Measurements from ENCODE around the gene ZFY. TPM values are rescaled to one million over a fixed set of nuclear protein-coding genes. Genes with fewer than 3 reads are reported as not detected.
"Not testable (repeated sequence)": the region's sequence is repeated elsewhere in the genome, so short reads cannot be mapped to it uniquely, and the experiment has no call there.

ZFY gene
- polyA plus RNA-seq, 3 donors from 2014 or later: not detected

DNA sequence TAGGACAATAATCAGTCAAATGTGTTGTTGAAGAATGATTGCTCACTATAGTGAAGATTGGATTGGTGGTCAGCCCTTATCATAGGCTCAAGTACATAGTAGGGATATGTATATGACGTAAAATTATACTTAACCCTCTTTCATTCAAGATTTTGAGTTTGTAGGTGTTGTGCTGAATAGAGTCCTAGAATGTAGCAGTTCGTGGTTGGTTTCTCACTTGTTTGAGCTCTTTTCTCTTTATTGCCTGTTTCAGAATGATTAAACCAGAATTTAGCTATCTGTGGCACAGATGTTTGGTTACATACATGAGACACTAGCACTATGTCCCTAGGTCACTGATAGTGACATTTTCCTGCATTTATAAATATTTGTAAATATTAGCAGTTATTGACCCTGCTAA lies 15.5 kb downstream of the ZFY start:
- Mint-ChIP-seq H3K9me3 (no peaks in the 10 kb centered on the region), H3K36me3 (peaks cover 0 to 3% (median 0%) of the 10 kb centered on the region in 3 donors), H3K27ac (no peak overlapping the region), H3K4me3 (no peak overlapping the region), H3K4me1 (no peaks in the 10 kb centered on the region), H3K27me3 (ENCODE audit: low read depth in 3 of 3) (peaks cover 0 to 1% (median 0%) of the 10 kb centered on the region in 3 donors)
- DNase-seq: no peak

DNA sequence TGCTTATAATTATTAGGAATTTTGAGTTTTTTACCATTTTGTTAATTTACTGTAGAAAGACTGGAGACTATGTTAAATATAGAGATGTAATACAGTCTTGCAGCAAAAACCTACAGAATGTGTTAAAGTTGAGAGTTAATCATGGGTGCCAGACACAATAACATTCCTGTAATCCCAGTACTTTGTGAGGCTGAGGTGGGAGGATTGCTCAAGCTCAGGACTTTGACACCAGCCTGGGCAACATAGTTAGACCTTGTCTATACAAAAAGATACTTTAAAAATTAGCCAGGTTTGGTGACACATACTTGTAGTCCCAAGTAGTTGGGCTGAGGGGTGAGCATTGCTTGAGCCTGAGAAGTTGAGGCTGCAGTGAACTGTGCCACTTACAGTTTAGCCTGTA lies 17.7 kb downstream of the ZFY start:
- no peak overlapping the region for H3K27ac Mint-ChIP-seq
- peaks cover 0 to 4% (median 0%) of the 10 kb centered on the region in 3 donors for H3K27me3 Mint-ChIP-seq (ENCODE audit: low read depth in 3 of 3)
- no peaks in the 10 kb centered on the region for H3K9me3 Mint-ChIP-seq
- H3K36me3 Mint-ChIP-seq: peaks cover 0 to 3% (median 0%) of the 10 kb centered on the region in 3 donors
- no peaks in the 10 kb centered on the region for H3K4me1 Mint-ChIP-seq
- no peak for DNase-seq
- no peak overlapping the region for H3K4me3 Mint-ChIP-seq

DNA sequence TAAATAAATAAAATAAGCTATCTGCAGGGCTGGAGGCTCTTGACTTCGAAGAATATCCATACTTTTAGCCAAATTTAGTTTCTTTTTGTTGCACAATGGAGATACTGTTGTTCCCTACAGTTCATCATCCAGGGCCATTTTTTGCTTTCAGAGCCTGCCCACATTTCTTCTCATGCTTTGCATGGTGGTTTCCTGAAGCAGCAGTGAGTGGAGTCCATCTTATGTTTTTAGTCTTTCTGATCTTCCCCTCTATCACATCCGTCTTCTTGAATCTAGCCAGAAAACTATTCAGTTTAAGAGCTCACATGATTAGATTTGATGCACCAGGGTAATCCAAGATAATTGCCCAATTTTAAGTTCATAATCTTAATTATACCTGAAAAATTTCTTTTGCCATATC lies 19.6 kb downstream of the ZFY start:
- no peak overlapping the region for H3K4me3 Mint-ChIP-seq
- no peaks in the 10 kb centered on the region for H3K4me1 Mint-ChIP-seq
- peaks cover 0 to 3% (median 0%) of the 10 kb centered on the region in 3 donors for H3K36me3 Mint-ChIP-seq
- no peaks in the 10 kb centered on the region for H3K9me3 Mint-ChIP-seq
- no peak overlapping the region for H3K27ac Mint-ChIP-seq
- no peak for DNase-seq
- peaks cover 0 to 4% (median 0%) of the 10 kb centered on the region in 3 donors for H3K27me3 Mint-ChIP-seq (ENCODE audit: low read depth in 3 of 3)

DNA sequence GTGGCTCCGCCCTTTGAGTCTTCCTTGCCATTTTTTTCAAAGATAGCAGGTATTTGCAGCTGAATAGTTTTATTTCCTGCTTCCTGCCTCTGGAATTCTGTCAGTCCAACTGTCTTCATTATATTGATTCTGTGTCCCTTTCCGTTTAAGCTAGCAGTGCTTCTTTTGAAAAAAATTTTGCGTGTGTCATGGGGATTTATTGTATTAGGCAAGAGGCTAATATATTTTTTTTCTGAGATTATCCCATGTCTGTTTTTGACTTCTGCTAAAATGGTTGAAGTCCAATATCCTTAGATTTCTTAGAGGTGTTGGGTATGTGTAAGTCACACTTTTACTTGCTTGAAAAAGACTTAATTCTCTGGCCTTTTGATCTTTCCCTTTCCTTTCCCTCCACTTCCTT lies 20.4 kb downstream of the ZFY start:
- no peak for DNase-seq
- Mint-ChIP-seq H3K4me3 (no peak overlapping the region), H3K4me1 (no peaks in the 10 kb centered on the region), H3K27ac (no peak overlapping the region), H3K27me3 (ENCODE audit: low read depth in 3 of 3) (peaks cover 0 to 4% (median 0%) of the 10 kb centered on the region in 3 donors), H3K36me3 (peaks cover 0 to 3% (median 0%) of the 10 kb centered on the region in 3 donors), H3K9me3 (no peaks in the 10 kb centered on the region)

DNA sequence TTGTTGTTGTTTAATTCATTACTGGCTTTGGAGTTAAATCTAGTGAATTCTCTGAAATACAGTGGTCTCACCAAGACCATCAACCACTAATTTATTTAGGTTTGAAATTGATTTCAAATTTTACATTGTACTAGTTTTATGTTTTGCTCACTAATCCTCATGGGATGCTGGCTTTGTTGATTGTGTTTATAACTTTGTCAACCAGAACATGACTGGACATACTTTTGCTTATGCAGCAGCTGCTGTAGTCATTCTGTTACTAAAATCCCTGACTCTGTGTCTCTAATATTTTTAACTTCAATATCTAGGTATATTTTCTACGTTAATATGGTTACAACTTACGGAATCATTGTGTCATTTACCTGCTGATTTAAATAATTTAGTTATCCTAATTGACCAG lies 26.9 kb downstream of the ZFY start:
- no peak overlapping the region for H3K4me3 Mint-ChIP-seq
- no peaks in the 10 kb centered on the region for H3K27me3 Mint-ChIP-seq (ENCODE audit: low read depth in 3 of 3)
- no peak overlapping the region for H3K27ac Mint-ChIP-seq
- H3K36me3 Mint-ChIP-seq: peaks cover 0 to 2% (median 0%) of the 10 kb centered on the region in 3 donors
- no peaks in the 10 kb centered on the region for H3K9me3 Mint-ChIP-seq
- H3K4me1 Mint-ChIP-seq: no peaks in the 10 kb centered on the region
- DNase-seq: no peak

DNA sequence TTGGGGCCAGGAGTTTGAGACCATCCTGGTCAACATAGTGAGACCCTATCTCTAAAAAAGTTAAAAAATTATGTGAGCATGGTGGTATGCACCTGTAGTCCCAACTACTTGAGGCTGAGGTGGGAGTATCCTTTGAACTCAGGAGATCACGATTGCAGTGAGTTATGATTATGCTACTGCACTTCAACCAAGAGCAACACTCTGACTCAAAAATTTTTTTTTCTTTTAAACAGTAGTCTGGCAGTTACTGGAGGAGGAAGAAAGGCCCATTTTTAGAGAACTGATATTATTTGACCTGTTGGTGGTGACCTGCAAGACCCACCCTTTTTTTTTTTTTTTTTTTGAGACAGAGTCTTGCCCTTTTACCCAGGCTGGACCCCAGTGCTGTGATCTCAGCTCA lies 29.6 kb downstream of the ZFY start:
- Mint-ChIP-seq H3K27ac (no peak overlapping the region), H3K9me3 (no peaks in the 10 kb centered on the region), H3K36me3 (peaks cover 0 to 4% (median 0%) of the 10 kb centered on the region in 3 donors), H3K27me3 (ENCODE audit: low read depth in 3 of 3) (no peaks in the 10 kb centered on the region), H3K4me1 (no peaks in the 10 kb centered on the region), H3K4me3 (no peak overlapping the region)
- no peak for DNase-seq

DNA sequence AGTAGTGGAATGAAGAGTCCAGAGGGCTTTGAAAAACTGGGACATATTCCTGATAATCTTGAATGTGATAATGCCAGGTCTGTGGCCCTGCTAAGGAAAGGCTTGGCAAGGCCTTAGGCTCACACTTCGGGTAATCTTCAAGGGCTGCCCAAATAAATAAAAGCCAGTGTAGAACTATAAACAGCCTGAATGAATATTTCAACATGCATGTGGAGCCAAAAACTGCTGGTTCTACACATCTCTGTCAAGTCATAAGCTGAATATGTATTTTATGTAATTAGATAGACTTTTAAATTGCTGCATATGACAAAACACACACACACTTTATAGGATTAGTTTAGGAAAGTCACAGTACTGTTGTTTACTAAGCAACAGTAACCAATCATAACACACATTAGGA lies 30.4 kb downstream of the ZFY start:
- no peak for DNase-seq
- H3K27ac Mint-ChIP-seq: no peak overlapping the region
- no peaks in the 10 kb centered on the region for H3K9me3 Mint-ChIP-seq
- H3K27me3 Mint-ChIP-seq (ENCODE audit: low read depth in 3 of 3): no peaks in the 10 kb centered on the region
- no peaks in the 10 kb centered on the region for H3K4me1 Mint-ChIP-seq
- peaks cover 0 to 4% (median 0%) of the 10 kb centered on the region in 3 donors for H3K36me3 Mint-ChIP-seq
- no peak overlapping the region for H3K4me3 Mint-ChIP-seq

DNA sequence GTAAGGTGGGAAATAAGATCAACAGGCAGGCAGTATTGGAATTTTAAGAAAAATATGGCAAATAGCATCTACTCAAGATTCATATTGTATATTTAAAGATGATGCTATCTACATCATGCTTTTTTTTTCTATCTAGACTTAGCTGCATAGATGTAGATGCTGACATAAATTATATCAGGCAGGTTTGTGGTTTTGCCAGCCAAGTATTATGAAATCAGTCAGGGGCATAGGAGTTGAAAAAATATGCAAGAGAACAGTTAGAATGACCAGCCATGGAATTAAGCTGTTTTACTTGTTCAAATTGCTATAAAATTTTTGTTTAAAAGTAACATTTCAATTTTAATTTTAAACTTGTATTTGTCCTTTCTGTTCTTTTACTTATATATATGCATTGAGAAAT lies 34.4 kb downstream of the ZFY start:
- Mint-ChIP-seq H3K4me3 (no peak overlapping the region), H3K4me1 (no peaks in the 10 kb centered on the region), H3K36me3 (peaks cover 0 to 4% (median 0%) of the 10 kb centered on the region in 3 donors), H3K9me3 (no peaks in the 10 kb centered on the region), H3K27ac (peak overlapping the region in 1 of 6 donors; percentile 57), H3K27me3 (ENCODE audit: low read depth in 3 of 3) (no peaks in the 10 kb centered on the region)
- DNase-seq: no peak

DNA sequence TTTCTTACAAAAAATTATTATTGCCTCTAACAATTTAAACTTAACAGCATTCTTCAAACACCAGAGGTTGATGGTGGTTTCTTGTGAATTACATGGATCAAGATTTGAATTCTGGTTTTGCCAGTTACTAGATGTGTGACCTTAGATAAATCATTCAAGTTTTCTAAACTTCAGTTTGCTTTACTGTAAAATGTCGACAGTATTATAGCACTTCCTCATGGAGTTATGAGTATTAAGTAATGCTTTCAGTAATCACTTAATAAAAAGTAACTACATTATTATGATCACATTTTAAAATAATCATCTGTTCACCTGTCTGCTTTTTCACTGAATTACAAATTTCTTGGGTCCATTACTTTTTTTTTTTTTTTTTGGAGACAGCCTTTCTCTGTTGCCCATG lies 37.5 kb downstream of the ZFY start:
- DNase-seq: no peak
- Mint-ChIP-seq H3K4me1 (no peaks in the 10 kb centered on the region), H3K36me3 (peaks cover 0 to 10% (median 0%) of the 10 kb centered on the region in 3 donors)

DNA sequence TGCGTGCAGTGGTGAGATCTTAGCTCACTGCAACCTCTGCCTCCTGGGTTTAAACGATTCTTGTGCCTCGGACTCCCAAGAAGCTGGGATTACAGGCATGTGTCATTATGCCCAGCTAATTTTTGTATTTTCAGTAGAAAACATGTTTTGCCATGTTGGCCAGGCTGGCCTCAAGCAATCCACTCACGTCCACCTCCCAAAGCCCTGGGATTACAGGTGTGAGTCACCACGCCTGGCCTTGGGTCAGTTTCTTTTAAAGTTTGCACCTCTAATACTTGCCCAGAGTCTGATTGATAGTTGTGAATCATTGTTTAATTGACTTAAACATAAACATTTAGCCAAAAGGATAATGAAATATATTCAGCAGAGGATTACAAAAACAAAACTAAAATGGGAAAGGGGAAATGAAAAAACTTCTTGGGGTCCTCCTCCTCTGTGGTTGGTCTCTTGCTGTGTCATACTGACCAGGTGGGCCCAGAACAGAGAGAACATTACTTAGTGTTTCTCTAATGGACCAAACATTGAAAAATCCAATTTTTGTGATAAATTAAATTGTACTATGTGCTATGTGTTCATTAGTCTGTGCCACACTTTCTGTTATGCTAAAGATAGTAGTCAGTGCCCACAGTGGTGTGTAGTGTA lies 38.0 kb downstream of the ZFY start:
- Mint-ChIP-seq H3K4me1 (no peaks in the 10 kb centered on the region), H3K4me3 (no peak overlapping the region), H3K9me3 (no peaks in the 10 kb centered on the region), H3K27ac (no peak overlapping the region), H3K27me3 (ENCODE audit: low read depth in 3 of 3) (peaks cover 0 to 1% (median 0%) of the 10 kb centered on the region in 3 donors), H3K36me3 (peaks cover 0 to 10% (median 0%) of the 10 kb centered on the region in 3 donors)
- no peak for DNase-seq

More for the DNA sequence above, 37.5 kb downstream of the ZFY start:
- no peak overlapping the region for H3K27ac Mint-ChIP-seq
- no peaks in the 10 kb centered on the region for H3K9me3 Mint-ChIP-seq
- H3K4me3 Mint-ChIP-seq: no peak overlapping the region
- H3K27me3 Mint-ChIP-seq (ENCODE audit: low read depth in 3 of 3): peaks cover 0 to 1% (median 0%) of the 10 kb centered on the region in 3 donors

DNA sequence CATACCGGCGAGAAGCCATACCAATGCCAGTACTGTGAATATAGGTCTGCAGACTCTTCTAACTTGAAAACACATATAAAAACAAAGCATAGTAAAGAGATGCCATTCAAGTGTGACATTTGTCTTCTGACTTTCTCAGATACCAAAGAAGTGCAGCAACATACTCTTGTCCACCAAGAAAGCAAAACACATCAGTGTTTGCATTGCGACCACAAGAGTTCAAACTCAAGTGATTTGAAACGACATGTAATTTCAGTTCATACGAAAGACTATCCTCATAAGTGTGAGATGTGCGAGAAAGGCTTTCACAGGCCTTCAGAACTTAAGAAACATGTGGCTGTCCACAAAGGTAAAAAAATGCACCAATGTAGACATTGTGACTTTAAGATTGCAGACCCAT lies 44.1 kb downstream of the ZFY start:
- peaks cover 0 to 13% (median 0%) of the 10 kb centered on the region in 3 donors for H3K36me3 Mint-ChIP-seq

DNA sequence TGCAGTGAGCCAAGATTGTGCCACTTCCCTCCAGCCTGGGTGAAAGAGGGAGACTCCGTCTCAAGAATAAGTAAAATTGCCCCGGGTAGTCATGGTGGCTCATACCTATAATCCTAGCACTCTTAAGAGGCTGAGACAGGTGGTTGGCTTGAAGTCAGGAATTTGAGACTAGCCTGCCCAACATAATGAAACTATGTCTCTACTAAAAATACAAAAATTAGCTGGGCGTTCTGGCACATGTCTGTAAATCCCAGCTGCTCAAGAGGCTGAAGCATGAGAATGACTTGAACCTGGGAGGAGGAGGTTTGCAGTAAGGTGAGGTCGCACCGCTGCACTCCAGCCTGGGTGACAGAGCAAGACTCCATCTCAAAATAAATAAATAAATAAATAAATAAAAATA lies 49.3 kb downstream of the ZFY start:
- Mint-ChIP-seq H3K36me3 (no peaks in the 10 kb centered on the region), H3K27ac (no peak overlapping the region), H3K4me1 (no peaks in the 10 kb centered on the region), H3K27me3 (ENCODE audit: low read depth in 3 of 3) (no peaks in the 10 kb centered on the region), H3K4me3 (no peak overlapping the region), H3K9me3 (no peaks in the 10 kb centered on the region)
- no peak for DNase-seq

More for the DNA sequence above, 44.1 kb downstream of the ZFY start:
- Mint-ChIP-seq H3K9me3 (no peaks in the 10 kb centered on the region), H3K27ac (no peak overlapping the region), H3K4me1 (no peaks in the 10 kb centered on the region), H3K4me3 (no peak overlapping the region), H3K27me3 (ENCODE audit: low read depth in 3 of 3) (peaks cover 0 to 1% (median 0%) of the 10 kb centered on the region in 3 donors)
- no peak for DNase-seq

DNA sequence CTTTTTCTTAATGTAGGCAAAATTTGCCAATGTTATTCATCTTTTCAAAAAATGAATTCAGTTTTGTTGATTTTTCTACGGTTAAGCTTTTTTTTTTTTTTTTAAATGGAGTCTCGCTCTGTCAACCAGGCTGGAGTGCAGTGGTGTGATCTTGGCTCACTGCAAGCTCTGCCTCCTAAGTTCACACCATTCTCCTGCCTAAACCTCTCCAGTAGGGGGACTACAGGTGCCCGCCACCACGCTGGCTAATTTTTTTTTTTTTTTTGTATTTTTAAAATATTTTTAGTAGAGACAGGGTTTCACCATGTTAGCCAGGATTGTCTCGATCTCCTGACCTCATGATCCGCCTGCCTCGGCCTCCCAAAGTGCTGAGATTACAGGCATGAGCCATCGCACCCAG lies 52.0 kb downstream of the ZFY start:
- not testable (repeated sequence) for H3K27me3 Mint-ChIP-seq (ENCODE audit: low read depth in 3 of 3); H3K9me3 Mint-ChIP-seq; DNase-seq; H3K36me3 Mint-ChIP-seq; H3K27ac Mint-ChIP-seq; H3K4me3 Mint-ChIP-seq; H3K4me1 Mint-ChIP-seq

DNA sequence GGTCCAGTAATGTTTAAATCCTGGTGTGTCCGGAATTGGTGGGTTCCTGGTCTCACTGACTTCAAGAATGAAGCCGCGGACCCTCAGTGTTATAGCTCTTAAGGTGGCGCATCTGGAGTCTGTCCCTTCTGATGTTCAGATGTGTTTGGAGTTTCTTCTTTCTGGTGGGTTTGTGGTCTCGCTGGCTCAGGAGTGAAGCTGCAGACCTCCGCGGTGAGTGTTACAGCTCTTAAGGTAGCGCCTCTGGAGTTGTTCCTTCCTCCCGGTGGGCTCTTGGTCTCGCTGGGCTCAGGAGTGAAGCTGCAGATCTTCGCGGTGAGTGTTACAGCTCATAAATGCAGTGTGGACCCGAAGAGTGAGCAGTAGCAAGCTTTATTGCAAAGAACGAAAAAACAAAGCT lies 62.2 kb downstream of the ZFY start:
- H3K36me3 Mint-ChIP-seq; H3K4me1 Mint-ChIP-seq; H3K27ac Mint-ChIP-seq; H3K9me3 Mint-ChIP-seq; DNase-seq; H3K4me3 Mint-ChIP-seq; H3K27me3 Mint-ChIP-seq (ENCODE audit: low read depth in 3 of 3): not testable (repeated sequence)

DNA sequence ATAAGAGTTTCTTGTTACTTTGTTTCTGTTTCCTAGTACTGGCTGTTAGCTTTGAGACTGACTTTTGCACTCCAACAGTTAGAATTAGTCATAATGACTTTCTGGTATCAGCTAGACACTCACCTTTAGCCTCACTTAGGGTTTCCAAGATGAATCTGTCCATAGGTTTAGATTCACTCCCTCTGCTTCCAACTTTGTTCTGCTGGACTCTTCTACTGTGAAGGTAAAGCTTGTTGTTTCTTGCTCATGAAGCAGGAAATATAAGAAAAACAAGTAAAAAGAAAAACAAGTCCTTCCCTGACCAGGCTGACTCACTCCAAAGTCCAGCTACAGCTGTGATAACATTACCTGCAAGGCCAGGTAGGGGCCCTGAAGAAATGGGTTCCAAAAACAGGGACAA lies 67.0 kb downstream of the ZFY start:
- peaks cover 0 to 5% (median 0%) of the 10 kb centered on the region in 3 donors for H3K27me3 Mint-ChIP-seq (ENCODE audit: low read depth in 3 of 3)
- peak overlapping the region in 1 of 5 donors; percentile 100 for H3K4me3 Mint-ChIP-seq
- no peaks in the 10 kb centered on the region for H3K4me1 Mint-ChIP-seq
- peak overlapping the region in 1 of 6 donors; percentile 99 for H3K27ac Mint-ChIP-seq
- DNase-seq: no peak
- H3K36me3 Mint-ChIP-seq: no peaks in the 10 kb centered on the region
- no peaks in the 10 kb centered on the region for H3K9me3 Mint-ChIP-seq

Measured in immature natural killer cell (primary cell).